ENCODE results near the gene CTNND2.

- TF ChIP-seq, protein P1, sequence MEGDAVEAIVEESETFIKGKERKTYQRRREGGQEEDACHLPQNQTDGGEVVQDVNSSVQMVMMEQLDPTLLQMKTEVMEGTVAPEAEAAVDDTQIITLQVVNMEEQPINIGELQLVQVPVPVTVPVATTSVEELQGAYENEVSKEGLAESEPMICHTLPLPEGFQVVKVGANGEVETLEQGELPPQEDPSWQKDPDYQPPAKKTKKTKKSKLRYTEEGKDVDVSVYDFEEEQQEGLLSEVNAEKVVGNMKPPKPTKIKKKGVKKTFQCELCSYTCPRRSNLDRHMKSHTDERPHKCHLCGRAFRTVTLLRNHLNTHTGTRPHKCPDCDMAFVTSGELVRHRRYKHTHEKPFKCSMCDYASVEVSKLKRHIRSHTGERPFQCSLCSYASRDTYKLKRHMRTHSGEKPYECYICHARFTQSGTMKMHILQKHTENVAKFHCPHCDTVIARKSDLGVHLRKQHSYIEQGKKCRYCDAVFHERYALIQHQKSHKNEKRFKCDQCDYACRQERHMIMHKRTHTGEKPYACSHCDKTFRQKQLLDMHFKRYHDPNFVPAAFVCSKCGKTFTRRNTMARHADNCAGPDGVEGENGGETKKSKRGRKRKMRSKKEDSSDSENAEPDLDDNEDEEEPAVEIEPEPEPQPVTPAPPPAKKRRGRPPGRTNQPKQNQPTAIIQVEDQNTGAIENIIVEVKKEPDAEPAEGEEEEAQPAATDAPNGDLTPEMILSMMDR (IDR thresholded peaks at IDR 0.05; ENCODE audit: low read depth, low read length, missing input control): no peak
- TF ChIP-seq MAX (IDR thresholded peaks at IDR 0.05) (no peak), TAF1 (conservative IDR thresholded peaks at IDR 0.05) (no peak), JUND (IDR thresholded peaks at IDR 0.05) (no peak)
These were observed 27.4 kb upstream of the CTNND2 start for GRCh38 chr5:11931638-11932037.
